Testis (tissue), 3 donors: ENCODE results near the gene PXDC1. TPM values are rescaled to one million over a fixed set of nuclear protein-coding genes. Genes with fewer than 3 reads are reported as not detected.
A peak's percentile ranks its signal among the peaks of the same experiment; 100 is the strongest.

Source experiments
- DNase-seq: peaks from one replicate; pipeline ENCODE4 v3.0.0-alpha.2; 2019
- H3K27ac ChIP-seq, 2 donors: fragments of 200-600 bp; sonication (generic); one replicate each; pipeline ENCODE4 v1.5.1; 2019
- H3K27me3 ChIP-seq: fragments of 200-600 bp; sonication (generic); one replicate; pipeline ENCODE4 v1.5.1; 2019
- H3K36me3 ChIP-seq: fragments of 200-600 bp; sonication (generic); one replicate; pipeline ENCODE4 v1.5.1; 2017; ENCODE audit warnings: low read depth; ENCODE audit errors: missing control alignments
- H3K4me1 ChIP-seq: fragments of 200-600 bp; sonication (generic); one replicate; pipeline ENCODE4 v1.5.1; 2019
- H3K4me3 ChIP-seq, 2 donors: fragments of 200-600 bp; sonication (generic); one replicate each; pipeline ENCODE4 v1.5.1; 2017 to 2019
- H3K9me3 ChIP-seq: fragments of 200-600 bp; sonication (generic); one replicate; pipeline ENCODE4 v1.5.1; 2017
- CTCF ChIP-seq, 3 experiments: fragments of 450-650 bp in 2 of 3; fragments of 200-600 bp in 1 of 3; sonication (generic) in 1 of 3; IDR thresholded peaks; one replicate each; pipeline ENCODE4 v1.5.1; 2016 to 2019; ENCODE audit warnings: antibody characterized with exemption in 3 of 3, mild to moderate bottlenecking in 2 of 3, moderate library complexity in 1 of 3
- POLR2A ChIP-seq: fragments of 450-650 bp; IDR thresholded peaks from one replicate; pipeline ENCODE4 v1.6.1; 2017; ENCODE audit warnings: antibody characterized with exemption, mild to moderate bottlenecking, moderate library complexity
- WGBS, 2 donors: methylation state at CpG; one replicate each; pipeline ENCODE4 v1.1.5; 2018; 5-methylcytosine and 5-hydroxymethylcytosine counted together
- intact Hi-C: fragments of 100-400 bp; cut with DNase I; formaldehyde crosslinking; loops from one replicate; pipeline ENCODE4 v1.15.1; 2023; ENCODE audit warnings: low total_unique reads
- polyA plus RNA-seq: library from polyadenylated mRNA; stranded (reverse); fragments of 350-450 nt; fragmentation: Illumina TruSeq; extraction: RNeasy Lipid Tissue Mini Kit (QIAGEN cat#74804); gene quantifications from one replicate; pipeline ENCODE4 v1.2.3, GENCODE V29; 2014; ENCODE audit warnings: low read depth, low replicate concordance; ENCODE audit not compliant: insufficient read depth
- total RNA-seq, 2 donors: library from RNA; depleted of rRNA; stranded (reverse); fragments of >200 nt; gene quantifications; one replicate each; pipeline ENCODE4 v1.2.3, GENCODE V29; 2016

PXDC1 gene
- total and polyA plus RNA-seq, 3 donors from 2014 or later = 14.3 to 38.2 (median 16.9) TPM

DNA sequence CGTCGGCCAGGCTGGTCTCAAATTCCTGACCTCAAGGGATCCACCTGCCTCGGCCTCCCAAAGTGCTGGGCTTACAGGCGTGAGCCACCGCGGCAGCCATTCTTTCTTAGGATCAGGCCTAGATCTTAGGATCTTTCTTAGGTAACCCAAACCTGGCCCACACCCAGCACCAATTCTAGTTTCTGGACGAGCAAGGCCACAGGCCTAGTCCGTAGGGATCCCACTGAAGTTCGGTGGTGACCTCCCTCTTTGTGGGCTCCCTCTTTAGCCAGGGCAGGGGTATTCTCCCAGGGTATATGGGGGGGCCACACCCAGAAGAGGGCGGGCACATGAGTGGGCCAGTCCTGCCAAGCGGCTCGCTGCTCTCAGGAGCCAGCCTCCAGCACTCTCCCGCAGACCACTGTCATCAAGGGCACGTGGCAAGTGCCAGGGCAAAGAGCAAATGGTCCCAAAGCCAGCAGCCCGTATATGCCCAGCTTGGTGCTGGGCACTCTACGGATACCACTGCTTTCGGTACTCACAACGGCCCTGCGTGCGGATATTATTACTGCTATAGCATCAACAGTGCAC lies 6.5 kb downstream of the PXDC1 start:
- intact Hi-C loops = loop anchor here (5.0 to 10.0 kb wide), 3 partner anchors 80 to 412 kb away; no protein-coding TSS in a partner anchor
- H3K9me3 ChIP-seq = no peaks in the 10 kb centered on the region
- WGBS, 2 donors = 94 to 98% methylated on average over 7 to 20 of the region's 20 CpGs
- H3K27ac ChIP-seq = no peak overlapping the region
- H3K27me3 ChIP-seq = no peaks in the 10 kb centered on the region
- peaks cover 21% of the 10 kb centered on the region for H3K4me1 ChIP-seq
- DNase-seq = no peak
- TF ChIP-seq POLR2A (no peak), CTCF (IDR thresholded peaks at IDR 0.05) (no peak)
- no peaks in the 10 kb centered on the region for H3K36me3 ChIP-seq
- H3K4me3 ChIP-seq = no peak overlapping the region

DNA sequence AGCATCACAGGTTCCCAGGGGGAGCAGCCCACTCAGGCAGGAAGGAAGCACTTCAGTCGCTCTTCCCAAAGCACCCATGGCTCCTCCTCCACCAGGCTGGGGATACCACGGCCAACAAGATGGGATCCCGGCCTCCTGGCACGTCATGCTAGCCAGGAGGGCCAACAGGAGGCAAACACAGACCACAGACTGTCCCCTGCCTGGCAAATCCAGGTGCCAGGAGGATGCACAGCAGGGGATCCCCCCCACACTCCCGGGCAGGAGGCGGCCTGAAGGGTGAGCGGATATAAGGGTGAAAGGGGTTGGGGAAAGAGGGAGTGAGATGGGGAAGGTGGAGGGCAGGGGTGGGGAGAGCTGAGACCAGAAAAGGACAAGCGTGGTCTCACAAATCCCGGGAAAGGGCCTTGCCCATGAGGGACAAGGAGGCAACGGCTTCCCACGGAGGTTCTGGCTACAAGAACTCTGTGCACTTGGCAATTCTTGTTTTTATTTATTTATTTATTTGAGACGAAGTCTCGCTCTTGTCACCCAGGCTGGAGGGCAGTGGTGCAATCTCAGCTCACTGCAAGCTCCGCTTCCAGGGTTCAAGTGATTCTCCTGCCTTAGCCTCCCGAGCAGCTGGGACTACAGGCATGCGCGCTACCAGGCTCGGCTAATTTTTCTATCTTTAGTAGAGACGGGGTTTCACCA lies 7.2 kb downstream of the PXDC1 start:
- whole genome bisulfite sequencing, 2 donors = 87 to 90% methylated on average over 19 of the region's 19 CpGs
- Histone ChIP-seq H3K4me1 (peaks cover 16% of the 10 kb centered on the region), H3K27ac (peak overlapping the region in 1 of 2 donors; percentile 12), H3K36me3 (no peaks in the 10 kb centered on the region), H3K27me3 (no peaks in the 10 kb centered on the region), H3K4me3 (no peak overlapping the region), H3K9me3 (no peaks in the 10 kb centered on the region)
- TF ChIP-seq CTCF (IDR thresholded peaks at IDR 0.05) = no peak
- TF ChIP-seq POLR2A = no peak
- intact Hi-C loops = loop anchor here (5.0 to 10.0 kb wide), 3 partner anchors 80 to 413 kb away; no protein-coding TSS in a partner anchor
- DNase-seq = no peak

DNA sequence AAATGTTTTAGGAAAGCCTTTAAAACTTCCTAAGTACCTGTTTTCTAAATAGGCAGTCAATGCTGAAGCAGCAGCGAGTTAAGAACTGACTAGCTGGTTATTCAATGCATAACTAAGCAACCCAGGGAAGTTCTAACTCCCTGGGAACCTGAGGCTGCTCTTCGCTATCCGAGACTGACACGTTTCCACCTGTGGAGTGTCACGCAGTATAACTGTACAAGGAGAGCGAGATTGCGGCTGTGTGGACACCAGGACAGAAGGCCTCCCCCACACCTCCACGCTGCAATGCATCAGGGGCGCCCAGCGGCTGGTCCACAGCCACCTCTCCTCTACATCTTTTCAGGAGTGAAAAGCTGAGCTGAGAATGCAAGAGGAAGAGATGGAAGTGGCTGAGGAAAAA lies 8.0 kb downstream of the PXDC1 start:
- peak overlapping the region in 1 of 2 donors; percentile 12 for H3K27ac ChIP-seq
- no peaks in the 10 kb centered on the region for H3K27me3 ChIP-seq
- no peaks in the 10 kb centered on the region for H3K9me3 ChIP-seq
- no peak overlapping the region for H3K4me3 ChIP-seq
- no peak for TF ChIP-seq POLR2A
- no peak for TF ChIP-seq CTCF (IDR thresholded peaks at IDR 0.05)
- intact Hi-C loops = loop anchor here (5.0 to 10.0 kb wide), 3 partner anchors 81 to 414 kb away; no protein-coding TSS in a partner anchor
- H3K4me1 ChIP-seq = peaks cover 14% of the 10 kb centered on the region
- 76 to 89% methylated on average over 10 of the region's 10 CpGs for WGBS, 2 donors
- DNase-seq = no peak
- no peaks in the 10 kb centered on the region for H3K36me3 ChIP-seq

DNA sequence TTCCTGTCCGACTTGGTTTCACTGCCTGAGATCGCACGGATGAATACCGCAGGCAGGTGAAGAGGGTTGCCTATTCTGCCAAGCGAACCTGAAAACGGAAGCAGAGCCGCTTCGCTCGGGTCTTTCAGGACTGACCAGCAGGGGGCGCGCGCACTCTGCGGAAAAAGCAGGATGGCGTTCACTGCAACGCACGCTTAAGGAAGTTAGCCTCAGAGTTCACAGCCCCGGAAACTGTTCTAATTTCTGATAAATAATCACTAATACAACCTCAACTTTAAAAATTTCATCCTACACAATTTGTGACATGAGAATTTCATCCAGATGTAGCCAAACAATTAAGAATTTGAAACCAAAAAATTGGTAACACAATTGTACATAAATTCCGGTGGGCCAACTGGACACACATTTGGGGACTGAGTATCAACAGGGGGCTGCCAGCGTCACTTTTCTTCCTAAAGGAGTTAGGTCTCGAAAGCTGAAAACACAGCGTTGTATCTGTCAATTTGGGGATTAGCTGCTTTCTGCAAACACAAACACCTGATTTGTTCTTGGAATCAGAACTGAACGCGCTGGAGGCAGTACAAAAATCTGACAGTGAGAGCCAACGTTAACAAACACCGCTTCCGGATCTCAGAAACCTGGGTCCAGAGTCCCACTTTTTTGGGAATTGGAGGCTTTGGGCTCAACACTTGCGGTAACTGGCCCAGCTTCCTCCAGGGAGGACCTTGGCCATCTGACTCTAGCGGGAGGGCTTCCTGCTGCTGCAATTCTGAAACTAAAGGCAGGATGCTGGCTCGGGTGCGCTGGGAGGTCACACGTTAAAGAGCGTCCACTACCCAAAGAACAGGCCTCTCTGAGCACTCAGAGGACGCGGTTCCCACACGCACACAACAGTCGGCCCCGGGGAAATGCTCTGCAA lies 8.8 kb downstream of the PXDC1 start:
- Histone ChIP-seq H3K4me3 (no peak overlapping the region), H3K27ac (peak overlapping the region; percentile 12 to 42), H3K9me3 (no peaks in the 10 kb centered on the region), H3K36me3 (no peaks in the 10 kb centered on the region), H3K4me1 (peaks cover 11% of the 10 kb centered on the region), H3K27me3 (no peaks in the 10 kb centered on the region)
- intact Hi-C loops = loop anchor here (5.0 to 10.0 kb wide), 3 partner anchors 82 to 415 kb away; no protein-coding TSS in a partner anchor
- DNase-seq = peak; percentile 90
- no peak for TF ChIP-seq POLR2A
- peak; percentile 96 to 98 (median 97) for TF ChIP-seq CTCF (IDR thresholded peaks at IDR 0.05)
- 21 to 22% methylated on average over 30 to 37 of the region's 37 CpGs for WGBS, 2 donors
